ENCODE measurements around the gene CCN6. TPM values are rescaled to one million over a fixed set of nuclear protein-coding genes. Genes with fewer than 3 reads are reported as not detected.
"Not testable (repeated sequence)": the region's sequence is repeated elsewhere in the genome, so short reads cannot be mapped to it uniquely, and the experiment has no call there.

CCN6 gene
- total RNA-seq, 2 donors from 2014 or later, result not detected

- no peak for DNase-seq
- intact Hi-C loops (cut with DNase I), result loop anchor here in 1 of 2 donors (5.0 kb wide), 1 partner anchor 47 kb away; no protein-coding TSS in a partner anchor
- no peak for ATAC-seq
These were observed 9.7 kb upstream of the CCN6 start for GRCh38 chr6:112044196-112044595.

GRCh38 chr6:112044856-112045255, 9.0 kb upstream of the CCN6 start:
- DNase-seq (no peak), ATAC-seq (no peak)
- intact Hi-C loops (cut with DNase I), result loop anchor here in 1 of 2 donors (5.0 kb wide), 1 partner anchor 48 kb away; no protein-coding TSS in a partner anchor

GRCh38 chr6:112047523-112047922, 6.4 kb upstream of the CCN6 start:
- ATAC-seq; intact Hi-C loops (cut with DNase I); DNase-seq: not testable (repeated sequence)

GRCh38 chr6:112049026-112049799, 4.7 kb upstream of the CCN6 start:
- ATAC-seq (peak in 1 of 2 donors; percentile 53), DNase-seq (no peak)
- intact Hi-C loops (cut with DNase I), result no loop called here

- intact Hi-C loops (cut with DNase I), result no loop called here
- no peak for ATAC-seq
- DNase-seq, result no peak
These were observed 3.9 kb upstream of the CCN6 start for GRCh38 chr6:112049996-112050395.

- ATAC-seq, result no peak
- intact Hi-C loops (cut with DNase I), result no loop called here
- DNase-seq, result no peak
These were observed 3.5 kb upstream of the CCN6 start for GRCh38 chr6:112050429-112050828.

GRCh38 chr6:112051251-112051740, 2.6 kb upstream of the CCN6 start:
- DNase-seq; intact Hi-C loops (cut with DNase I); ATAC-seq: not testable (repeated sequence)

GRCh38 chr6:112054555-112055190, 769 bp downstream of the CCN6 start:
- DNase-seq (no peak), ATAC-seq (no peak)
- intact Hi-C loops (cut with DNase I), result no loop called here

GRCh38 chr6:112058243-112059032, 4.5 kb downstream of the CCN6 start:
- no peak for DNase-seq
- no peak for ATAC-seq
- intact Hi-C loops (cut with DNase I), result no loop called here

GRCh38 chr6:112061605-112062004, 7.7 kb downstream of the CCN6 start:
- ATAC-seq, result no peak
- DNase-seq, result no peak
- intact Hi-C loops (cut with DNase I), result no loop called here

GRCh38 chr6:112062966-112063365, 9.1 kb downstream of the CCN6 start:
- no peak for ATAC-seq
- intact Hi-C loops (cut with DNase I), result no loop called here
- DNase-seq, result no peak

GRCh38 chr6:112065426-112065986, 11.6 kb downstream of the CCN6 start:
- ATAC-seq (no peak), DNase-seq (no peak)
- intact Hi-C loops (cut with DNase I), result no loop called here

- intact Hi-C loops (cut with DNase I), result no loop called here
- ATAC-seq (no peak), DNase-seq (no peak)
These were observed 12.7 kb downstream of the CCN6 start for GRCh38 chr6:112066606-112067005.

- DNase-seq (no peak), ATAC-seq (no peak)
- intact Hi-C loops (cut with DNase I), result no loop called here
These were observed 27.7 kb downstream of the CCN6 start for GRCh38 chr6:112081569-112081968.

GRCh38 chr6:112085286-112086065, 31.6 kb downstream of the CCN6 start:
- intact Hi-C loops (cut with DNase I), result no loop called here
- DNase-seq (peak; percentile 42), ATAC-seq (peak; percentile 21 to 37)

GRCh38 chr6:112086744-112087135, 32.8 kb downstream of the CCN6 start:
- intact Hi-C loops (cut with DNase I), result no loop called here

GRCh38 chr6:112087136-112087911, 33.4 kb downstream of the CCN6 start, which contains the start of the genes FAM229B and TUBE1:
Gene FAM229B (plus strand): TSS chr6:112087591. CDS start chr6:112099284, 11,693 bp downstream.
Gene TUBE1 (minus strand): TSS chr6:112087482. CDS start chr6:112087434, 48 bp downstream.
- DNase-seq (peak; percentile 96), ATAC-seq (peak; percentile 96 to 97)
- intact Hi-C loops (cut with DNase I), result no loop called here

More at GRCh38 chr6:112086744-112087135, 32.8 kb downstream of the CCN6 start:
- ATAC-seq, result peak; percentile 12 to 48
- DNase-seq, result no peak

- intact Hi-C loops (cut with DNase I), result no loop called here
- DNase-seq, result no peak
- no peak for ATAC-seq
These were observed 34.0 kb downstream of the CCN6 start for GRCh38 chr6:112087916-112088315.

All from left cardiac atrium (tissue), 4 donors.